Heart left ventricle (tissue), 16 donors: ENCODE measurements around the gene RANBP17. TPM values are rescaled to one million over a fixed set of nuclear protein-coding genes. Genes with fewer than 3 reads are reported as not detected.

ENCODE experiments used
- ATAC-seq, 4 donors: fragments of 200-7000 bp; cut with Tn5 transposase; one replicate each; pipeline ENCODE4 v1.9.1; 2020 to 2022; ENCODE audit warnings: moderate library complexity in 4 of 4, mild to moderate bottlenecking in 3 of 4, moderate number of reproducible peaks in 1 of 4
- DNase-seq, 5 donors: peaks; one replicate each; pipeline ENCODE4 v3.0.0-alpha.2; 2020
- H3K27ac ChIP-seq, 12 donors: fragments of 200-600 bp; sonication (generic) in 4 of 12; one replicate each; pipeline versions ENCODE4 v1.5.0 to v1.8.0; 2016 to 2022; ENCODE audit warnings: mild to moderate bottlenecking in 2 of 12
- H3K27me3 ChIP-seq, 9 donors: fragments of 200-600 bp; sonication (generic) in 2 of 9; one replicate each; pipeline versions ENCODE4 v1.5.1 to v1.8.0; 2016 to 2022; ENCODE audit warnings: mild to moderate bottlenecking in 3 of 9
- H3K36me3 ChIP-seq, 9 donors: fragments of 200-600 bp; sonication (generic) in 2 of 9; one replicate each; pipeline versions ENCODE4 v1.5.0 to v1.8.0; 2018 to 2022; ENCODE audit warnings: mild to moderate bottlenecking in 2 of 9
- H3K4me1 ChIP-seq, 12 donors: fragments of 200-600 bp; sonication (generic) in 4 of 12; one replicate each; pipeline versions ENCODE4 v1.5.0 to v1.8.0; 2016 to 2022; ENCODE audit warnings: mild to moderate bottlenecking in 3 of 12
- H3K4me3 ChIP-seq, 12 donors: fragments of 200-600 bp; sonication (generic) in 4 of 12; one replicate each; pipeline versions ENCODE4 v1.5.0 to v1.8.0; 2017 to 2022; ENCODE audit warnings: mild to moderate bottlenecking in 9 of 12, moderate library complexity in 4 of 12
- H3K9me3 ChIP-seq, 12 donors: fragments of 200-600 bp; sonication (generic) in 4 of 12; one replicate each; pipeline versions ENCODE4 v1.5.0 to v1.8.0; 2016 to 2022; ENCODE audit warnings: mild to moderate bottlenecking in 1 of 12
- CTCF ChIP-seq, 12 donors: fragments of 200-600 bp; sonication (generic) in 4 of 12; IDR thresholded peaks; one replicate each; pipeline versions ENCODE4 v1.5.0 to v1.8.0; 2018 to 2022; ENCODE audit warnings: antibody characterized with exemption in 12 of 12, mild to moderate bottlenecking in 5 of 12
- POLR2A ChIP-seq, 2 donors: fragments of 450-650 bp; IDR thresholded peaks; one replicate each; pipeline ENCODE4 v1.6.1; 2017; ENCODE audit warnings: antibody characterized with exemption in 2 of 2, mild to moderate bottlenecking in 2 of 2, moderate library complexity in 2 of 2
- WGBS, 4 donors: extraction: QIAGEN DNeasy Blood & Tissue Kit in 2 of 4; methylation state at CpG; one replicate each; pipeline versions ENCODE4 v1.1.5 to v1.1.7; 2013 to 2018; 5-methylcytosine and 5-hydroxymethylcytosine counted together
- intact Hi-C, 10 donors: fragments of 100-400 bp; cut with DNase I; formaldehyde crosslinking; loops; one replicate each; pipeline versions ENCODE4 v1.11.1 to v1.14.2; 2022
- polyA plus RNA-seq, 2 donors: library from polyadenylated mRNA; stranded (reverse); fragments of 200-250 nt; gene quantifications; one replicate each; pipeline ENCODE4 v1.2.3, GENCODE V29; 2013
- total RNA-seq, 9 donors: library from RNA; depleted of rRNA in 2 of 9; stranded (reverse); fragments of >200 nt in 2 of 9; fragmentation: NEBNext Ultra II Directional in 3 of 9; extraction: Animal tissue kit (Norgen Biotek cat#: 25700) in 3 of 9; gene quantifications; one replicate each; pipeline versions ENCODE4 v1.1.0 to v1.2.4, GENCODE V29; 2016 to 2023
- donor health status: ischemic (EF 13 %, LVEDD 7.1; RV severe dilation, severe dysfunction).
- donor health status: healthy with polysubstance abuse.
- donor health status: DM: no; HTN: yes; CAD: no.
- donor health status: DM: no; HTN: no; CAD: no.
- donor health status: ischemic (EF 25% LVEDD 6.9; RV normal size, moderate dysfunction).
- donor health status: ischemic (EF 25% LVEDD 5.7; RV mildly dilated, moderate dysfunction).
- donor health status: healthy.
- donor health status: DM: yes; HTN: yes; CAD: no.
- donor health status: ischemic (EF 35%, LVEDD 5.7; RV mildly dilated, moderate dysfunction).
- donor health status: nonischemic (EF 11% LVEDD 7.7; RV severe dilation, severe dysfunction).
- donor health status: DM: yes; HTN: yes; CAD: no.
- donor health status: PGD.
- donor health status: ischemic (EF 29% LVEDD 5.4; RV normal size, mild dysfunction).
- donor health status: nonischemic (EF 23%, LVEDD 6.1; RV moderate dilation, normal function).

Gene RANBP17
- total and polyA plus RNA-seq, 11 donors = 0.65 to 11.5 (median 3.7) TPM

- ATAC-seq (no peak), DNase-seq (no peak)
- H3K4me1 ChIP-seq = peaks cover 0 to 11% (median 0%) of the 10 kb centered on the region in 12 donors
- H3K9me3 ChIP-seq = no peaks in the 10 kb centered on the region
- no peaks in the 10 kb centered on the region for H3K36me3 ChIP-seq
- H3K27ac ChIP-seq = no peak overlapping the region
- intact Hi-C loops = loop anchor here (2.0 to 10.0 kb wide), 9 partner anchors 128 to 698 kb away; no protein-coding TSS in a partner anchor
- H3K27me3 ChIP-seq = peaks cover 0 to 76% (median 19%) of the 10 kb centered on the region in 9 donors
- H3K4me3 ChIP-seq = no peak overlapping the region
- 71 to 81% (median 78%) methylated on average over 8 of the region's 8 CpGs for WGBS, 4 donors
- no peak for TF ChIP-seq POLR2A (IDR thresholded peaks at IDR 0.05)
- no peak for TF ChIP-seq CTCF (IDR thresholded peaks at IDR 0.05)
These were observed 473.8 kb downstream of the RANBP17 start for GRCh38 chr5:171335616-171336015.

- no peaks in the 10 kb centered on the region for H3K9me3 ChIP-seq
- H3K4me3 ChIP-seq = peak overlapping the region in 11 of 12 donors; percentile 5 to 56 (median 35)
- intact Hi-C loops = loop anchor here (1.0 to 10.0 kb wide), 10 partner anchors 129 to 699 kb away; no protein-coding TSS in a partner anchor
- H3K4me1 ChIP-seq = peaks cover 0 to 11% (median 0%) of the 10 kb centered on the region in 12 donors
- peaks cover 0 to 78% (median 22%) of the 10 kb centered on the region in 9 donors for H3K27me3 ChIP-seq
- peak in 1 of 5 donors; percentile 26 for DNase-seq
- no peaks in the 10 kb centered on the region for H3K36me3 ChIP-seq
- TF ChIP-seq POLR2A (IDR thresholded peaks at IDR 0.05) (no peak), CTCF (IDR thresholded peaks at IDR 0.05) (peak; percentile 26 to 72 (median 58))
- WGBS, 4 donors = 8 to 15% (median 9%) methylated on average over 30 to 31 of the region's 31 CpGs
- ATAC-seq = peak in 3 of 4 donors; percentile 72 to 75 (median 73)
- no peak overlapping the region for H3K27ac ChIP-seq
These were observed 474.8 kb downstream of the RANBP17 start for GRCh38 chr5:171336521-171337209.

GRCh38 chr5:171337210-171337569 lies 475.4 kb downstream of the RANBP17 start:
- Histone ChIP-seq H3K27me3 (peaks cover 0 to 73% (median 22%) of the 10 kb centered on the region in 9 donors), H3K4me1 (peaks cover 0 to 11% (median 0%) of the 10 kb centered on the region in 12 donors), H3K4me3 (peak overlapping the region in 10 of 12 donors; percentile 20 to 56 (median 38)), H3K36me3 (no peaks in the 10 kb centered on the region), H3K9me3 (no peaks in the 10 kb centered on the region), H3K27ac (no peak overlapping the region)
- intact Hi-C loops = loop anchor here (1.0 to 10.0 kb wide), 10 partner anchors 130 to 700 kb away; no protein-coding TSS in a partner anchor
- 25 to 33% (median 29%) methylated on average over 10 to 11 of the region's 11 CpGs for WGBS, 4 donors
- ATAC-seq (no peak), DNase-seq (no peak)
- TF ChIP-seq POLR2A (IDR thresholded peaks at IDR 0.05) (no peak), CTCF (IDR thresholded peaks at IDR 0.05) (no peak)

GRCh38 chr5:171340042-171340441 lies 478.2 kb downstream of the RANBP17 start:
- peaks cover 0 to 11% (median 0%) of the 10 kb centered on the region in 12 donors for H3K4me1 ChIP-seq
- ATAC-seq = no peak
- peaks cover 0 to 49% (median 16%) of the 10 kb centered on the region in 9 donors for H3K27me3 ChIP-seq
- intact Hi-C loops = loop anchor here in 3 of 10 donors (5.0 to 10.0 kb wide), 3 partner anchors 703 to 905 kb away; no protein-coding TSS in a partner anchor
- no peak for TF ChIP-seq CTCF (IDR thresholded peaks at IDR 0.05)
- no peak for TF ChIP-seq POLR2A (IDR thresholded peaks at IDR 0.05)
- no peak overlapping the region for H3K4me3 ChIP-seq
- DNase-seq = no peak
- H3K36me3 ChIP-seq = no peaks in the 10 kb centered on the region
- no peak overlapping the region for H3K27ac ChIP-seq
- H3K9me3 ChIP-seq = no peaks in the 10 kb centered on the region
